Gastrocnemius medialis (tissue), 4 donors: ENCODE data around the gene METTL17.

Experiments
- POLR2A ChIP-seq, 2 donors: fragments of 450-650 bp; IDR thresholded peaks; one replicate each; pipeline ENCODE4 v1.6.1; 2017; ENCODE audit warnings: antibody characterized with exemption in 2 of 2, mild to moderate bottlenecking in 2 of 2, moderate library complexity in 2 of 2
- TF ChIP-seq, protein P1 (sequence below), 5 experiments: fragments of 450-650 bp in 3 of 5; fragments of 200-600 bp in 2 of 5; sonication (generic) in 2 of 5; IDR thresholded peaks in 4 of 5; conservative IDR thresholded peaks in 1 of 5; 1 replicate in 4 of 5; 2 replicates in 1 of 5; pipeline ENCODE4 v1.5.1; 2016 to 2019; ENCODE audit warnings: antibody characterized with exemption in 5 of 5, mild to moderate bottlenecking in 3 of 5, moderate library complexity in 3 of 5

DNA sequence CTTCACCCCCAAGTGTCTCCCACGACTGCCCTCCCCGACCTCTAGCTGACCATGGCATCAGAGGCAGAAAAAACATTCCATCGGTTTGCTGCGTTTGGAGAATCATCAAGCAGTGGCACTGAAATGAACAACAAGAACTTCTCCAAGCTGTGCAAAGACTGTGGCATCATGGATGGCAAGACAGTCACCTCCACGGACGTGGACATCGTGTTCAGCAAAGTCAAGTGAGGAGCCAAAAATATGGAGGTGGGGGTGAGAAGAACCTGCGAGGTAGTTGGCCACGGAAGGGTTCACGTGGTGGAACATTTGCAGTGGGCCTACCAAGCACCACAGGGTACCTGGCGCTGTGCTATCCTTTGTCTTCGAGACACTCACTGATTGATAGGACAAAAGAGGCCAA is 40.8 kb downstream of the METTL17 start:
- TF ChIP-seq POLR2A (IDR thresholded peaks at IDR 0.05) = no peak
- TF ChIP-seq, protein P1, sequence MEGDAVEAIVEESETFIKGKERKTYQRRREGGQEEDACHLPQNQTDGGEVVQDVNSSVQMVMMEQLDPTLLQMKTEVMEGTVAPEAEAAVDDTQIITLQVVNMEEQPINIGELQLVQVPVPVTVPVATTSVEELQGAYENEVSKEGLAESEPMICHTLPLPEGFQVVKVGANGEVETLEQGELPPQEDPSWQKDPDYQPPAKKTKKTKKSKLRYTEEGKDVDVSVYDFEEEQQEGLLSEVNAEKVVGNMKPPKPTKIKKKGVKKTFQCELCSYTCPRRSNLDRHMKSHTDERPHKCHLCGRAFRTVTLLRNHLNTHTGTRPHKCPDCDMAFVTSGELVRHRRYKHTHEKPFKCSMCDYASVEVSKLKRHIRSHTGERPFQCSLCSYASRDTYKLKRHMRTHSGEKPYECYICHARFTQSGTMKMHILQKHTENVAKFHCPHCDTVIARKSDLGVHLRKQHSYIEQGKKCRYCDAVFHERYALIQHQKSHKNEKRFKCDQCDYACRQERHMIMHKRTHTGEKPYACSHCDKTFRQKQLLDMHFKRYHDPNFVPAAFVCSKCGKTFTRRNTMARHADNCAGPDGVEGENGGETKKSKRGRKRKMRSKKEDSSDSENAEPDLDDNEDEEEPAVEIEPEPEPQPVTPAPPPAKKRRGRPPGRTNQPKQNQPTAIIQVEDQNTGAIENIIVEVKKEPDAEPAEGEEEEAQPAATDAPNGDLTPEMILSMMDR (IDR thresholded peaks at IDR 0.05 in 4 of 5, conservative IDR thresholded peaks at IDR 0.05 in 1 of 5) = no peak
